Mesenchymal stem cell (in vitro differentiated cells and primary cell): ENCODE measurements around the gene SLC39A8.

Source experiments
- DNase-seq: peaks from one replicate; pipeline ENCODE4 v3.0.0-alpha.2; 2013
- H2AFZ ChIP-seq: one replicate; pipeline ENCODE4 v1.6.1; 2013; ENCODE audit warnings: low read depth, mild to moderate bottlenecking, control low read depth, inconsistent platforms, low read length, moderate library complexity
- H2AK5ac ChIP-seq: 2 replicates; pipeline ENCODE4 v1.6.1; 2013; ENCODE audit warnings: low read length, moderate library complexity, mild to moderate bottlenecking, inconsistent platforms; ENCODE audit not compliant: severe bottlenecking
- H2BK120ac ChIP-seq: one replicate; pipeline ENCODE4 v1.6.1; 2013; ENCODE audit warnings: low read depth, mild to moderate bottlenecking, inconsistent platforms, low read length, moderate library complexity
- H2BK12ac ChIP-seq, 2 experiments: one replicate each; pipeline ENCODE4 v1.6.1; 2013; ENCODE audit warnings: inconsistent platforms in 2 of 2, low read length in 2 of 2, mild to moderate bottlenecking in 2 of 2, moderate library complexity in 2 of 2, control low read depth in 1 of 2
- H2BK15ac ChIP-seq: one replicate; pipeline ENCODE4 v1.6.1; 2013; ENCODE audit warnings: mild to moderate bottlenecking, low read depth, inconsistent platforms; ENCODE audit not compliant: poor library complexity, severe bottlenecking
- H2BK5ac ChIP-seq: 2 replicates; pipeline ENCODE4 v1.6.1; 2013; ENCODE audit warnings: low read depth, mild to moderate bottlenecking, low read length, control low read depth, inconsistent platforms; ENCODE audit not compliant: poor library complexity, severe bottlenecking
- H3K14ac ChIP-seq, 2 experiments: one replicate each; pipeline ENCODE4 v1.6.1; 2013; ENCODE audit warnings: inconsistent platforms in 2 of 2, low read length in 2 of 2, control low read depth in 1 of 2, mild to moderate bottlenecking in 1 of 2, moderate library complexity in 1 of 2
- H3K18ac ChIP-seq, 2 experiments: one replicate each; pipeline ENCODE4 v1.6.1; 2013; ENCODE audit warnings: inconsistent platforms in 2 of 2, low read length in 2 of 2, control low read depth in 1 of 2, low read depth in 1 of 2, mild to moderate bottlenecking in 1 of 2
- H3K23ac ChIP-seq, 2 experiments: one replicate each; pipeline ENCODE4 v1.6.1; 2013; ENCODE audit warnings: inconsistent platforms in 2 of 2, low read length in 2 of 2, mild to moderate bottlenecking in 2 of 2, moderate library complexity in 2 of 2, control low read depth in 1 of 2
- H3K27ac ChIP-seq: 2 replicates; pipeline ENCODE4 v1.5.1; 2013; ENCODE audit warnings: mild to moderate bottlenecking, moderate library complexity, low read length, control low read depth, inconsistent platforms; ENCODE audit not compliant: poor library complexity, severe bottlenecking
- H3K27me3 ChIP-seq, 2 experiments: 2 replicates each; pipeline versions ENCODE4 v1.6.1 to v1.7.0; 2013; ENCODE audit warnings: low read length in 2 of 2, mild to moderate bottlenecking in 2 of 2, moderate library complexity in 2 of 2, control low read depth in 1 of 2, inconsistent platforms in 1 of 2; ENCODE audit not compliant: control insufficient read depth in 1 of 2, insufficient read depth in 1 of 2
- H3K36me3 ChIP-seq, 2 experiments: 2 replicates each; pipeline versions ENCODE4 v1.6.1 to v1.7.0; 2013; ENCODE audit warnings: low read length in 2 of 2, control low read depth in 1 of 2, inconsistent platforms in 1 of 2, low read depth in 1 of 2, mild to moderate bottlenecking in 1 of 2; ENCODE audit not compliant: insufficient read depth in 2 of 2, control insufficient read depth in 1 of 2
- H3K4ac ChIP-seq, 2 experiments: one replicate each; pipeline ENCODE4 v1.6.1; 2013; ENCODE audit warnings: inconsistent platforms in 2 of 2, low read length in 2 of 2, mild to moderate bottlenecking in 2 of 2, moderate library complexity in 2 of 2, control low read depth in 1 of 2, low read depth in 1 of 2
- H3K4me1 ChIP-seq: 2 replicates; pipeline ENCODE4 v1.6.1; 2013; ENCODE audit warnings: low read depth, low read length, control low read depth; ENCODE audit not compliant: control insufficient read depth, insufficient read depth
- H3K4me2 ChIP-seq: 2 replicates; pipeline ENCODE4 v1.6.1; 2013; ENCODE audit warnings: low read length, mild to moderate bottlenecking, inconsistent platforms; ENCODE audit not compliant: poor library complexity, severe bottlenecking
- H3K4me3 ChIP-seq, 2 experiments: 2 replicates each; pipeline versions ENCODE4 v1.5.1 to v1.7.0; 2013; ENCODE audit warnings: low read length in 2 of 2, mild to moderate bottlenecking in 2 of 2, control low read depth in 1 of 2, low read depth in 1 of 2; ENCODE audit not compliant: insufficient read depth in 1 of 2
- H3K79me1 ChIP-seq: replicated peaks from 2 replicates; pipeline ENCODE4 v1.6.1; 2013; ENCODE audit warnings: mild to moderate bottlenecking, control low read depth, low read length, inconsistent platforms; ENCODE audit not compliant: poor library complexity, severe bottlenecking
- H3K9ac ChIP-seq: 2 replicates; pipeline ENCODE4 v1.7.0; 2013; ENCODE audit warnings: mild to moderate bottlenecking, low read length, moderate library complexity
- H3K9me3 ChIP-seq: 2 replicates; pipeline ENCODE4 v1.7.0; 2013; ENCODE audit warnings: mild to moderate bottlenecking, low read length; ENCODE audit not compliant: control insufficient read depth
- H4K8ac ChIP-seq: one replicate; pipeline ENCODE4 v1.6.1; 2013; ENCODE audit warnings: inconsistent platforms, mild to moderate bottlenecking, low read length, moderate library complexity
- H4K91ac ChIP-seq: one replicate; pipeline ENCODE4 v1.6.1; 2013; ENCODE audit warnings: mild to moderate bottlenecking, low read length, inconsistent platforms
- WGBS: methylation state at CpG from one replicate; pipeline ENCODE4 v1.1.7; 2013; ENCODE audit warnings: mixed read lengths; 5-methylcytosine and 5-hydroxymethylcytosine counted together

SLC39A8 gene

GRCh38 chr4:102318526-102318925 is 26.8 kb downstream of the SLC39A8 start:
- Histone ChIP-seq H3K14ac (no peak overlapping the region), H2BK5ac (no peak overlapping the region), H4K91ac (no peak overlapping the region), H3K4me1 (peaks cover 1% of the 10 kb centered on the region), H2BK12ac (no peak overlapping the region), H3K18ac (no peak overlapping the region), H3K4ac (no peak overlapping the region), H4K8ac (no peak overlapping the region), H2AFZ (no peak overlapping the region), H3K9ac (no peak overlapping the region), H2BK15ac (no peak overlapping the region), H3K27me3 (no peaks in the 10 kb centered on the region), H3K4me3 (no peak overlapping the region), H3K79me1 (peaks cover 4% of the 10 kb centered on the region), H3K4me2 (no peak overlapping the region), H2AK5ac (no peak overlapping the region), H3K36me3 (no peaks in the 10 kb centered on the region), H2BK120ac (no peak overlapping the region), H3K9me3 (no peaks in the 10 kb centered on the region), H3K23ac (no peak overlapping the region), H3K27ac (no peak overlapping the region)
- no peak for DNase-seq
- 93% methylated on average over 5 of the region's 5 CpGs for WGBS

GRCh38 chr4:102318105-102318504 is 27.2 kb downstream of the SLC39A8 start:
- no peak overlapping the region for H2BK120ac ChIP-seq

GRCh38 chr4:102317459-102317858 is 27.8 kb downstream of the SLC39A8 start:
- H3K4me2 ChIP-seq = no peak overlapping the region
- H3K9me3 ChIP-seq = no peaks in the 10 kb centered on the region
- H4K91ac ChIP-seq = no peak overlapping the region
- H3K27ac ChIP-seq = no peak overlapping the region
- no peak overlapping the region for H3K4ac ChIP-seq
- H3K27me3 ChIP-seq = no peaks in the 10 kb centered on the region
- no peak overlapping the region for H3K4me3 ChIP-seq
- H2AFZ ChIP-seq = no peak overlapping the region
- H2BK120ac ChIP-seq = no peak overlapping the region
- peaks cover 1% of the 10 kb centered on the region for H3K4me1 ChIP-seq
- no peak for DNase-seq
- H3K79me1 ChIP-seq = peaks cover 3% of the 10 kb centered on the region
- no peak overlapping the region for H3K23ac ChIP-seq
- 100% methylated on average over 1 of the region's 1 CpG for WGBS
- H2BK15ac ChIP-seq = no peak overlapping the region
- no peak overlapping the region for H3K14ac ChIP-seq
- H2BK5ac ChIP-seq = no peak overlapping the region
- H3K18ac ChIP-seq = no peak overlapping the region
- H4K8ac ChIP-seq = no peak overlapping the region
- no peak overlapping the region for H2AK5ac ChIP-seq
- H3K36me3 ChIP-seq = no peaks in the 10 kb centered on the region
- H3K9ac ChIP-seq = no peak overlapping the region
- no peak overlapping the region for H2BK12ac ChIP-seq

More at GRCh38 chr4:102318105-102318504, 27.2 kb downstream of the SLC39A8 start:
- H3K4ac ChIP-seq = no peak overlapping the region
- no peak overlapping the region for H2BK15ac ChIP-seq
- no peak overlapping the region for H3K9ac ChIP-seq
- H2AFZ ChIP-seq = no peak overlapping the region
- no peak overlapping the region for H3K4me2 ChIP-seq
- peaks cover 4% of the 10 kb centered on the region for H3K79me1 ChIP-seq
- no peak overlapping the region for H2AK5ac ChIP-seq
- no peak overlapping the region for H4K91ac ChIP-seq
- no peak overlapping the region for H3K23ac ChIP-seq
- H3K36me3 ChIP-seq = no peaks in the 10 kb centered on the region
- 100% methylated on average over 1 of the region's 3 CpGs for WGBS
- no peak overlapping the region for H4K8ac ChIP-seq
- H3K4me1 ChIP-seq = peaks cover 1% of the 10 kb centered on the region
- no peak overlapping the region for H3K18ac ChIP-seq
- H2BK12ac ChIP-seq = no peak overlapping the region
- no peak overlapping the region for H3K4me3 ChIP-seq
- H3K27ac ChIP-seq = no peak overlapping the region
- no peak for DNase-seq
- no peaks in the 10 kb centered on the region for H3K27me3 ChIP-seq
- H2BK5ac ChIP-seq = no peak overlapping the region
- no peak overlapping the region for H3K14ac ChIP-seq
- no peaks in the 10 kb centered on the region for H3K9me3 ChIP-seq

DNA sequence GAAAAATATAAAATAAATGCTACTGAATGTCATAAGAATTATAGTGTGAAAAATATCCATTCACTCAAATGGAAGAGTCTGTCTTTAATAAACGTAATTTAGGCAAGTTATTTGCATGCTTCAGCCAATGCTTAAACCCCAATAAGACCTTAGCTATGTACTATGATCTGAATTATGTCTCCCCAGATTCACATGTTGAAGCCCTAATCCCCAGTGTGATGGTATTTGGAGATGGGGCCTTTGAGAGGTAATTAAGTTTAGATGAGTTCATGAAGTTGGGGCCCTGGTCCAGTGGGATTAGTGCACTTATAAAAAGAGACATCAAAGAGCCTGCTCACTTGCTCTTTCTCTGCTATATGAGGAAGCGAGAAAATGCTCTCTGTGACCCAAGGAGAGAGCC is 28.7 kb downstream of the SLC39A8 start:
- Histone ChIP-seq H3K9me3 (no peaks in the 10 kb centered on the region), H3K18ac (no peak overlapping the region)
- WGBS = 100% methylated on average over 2 of the region's 2 CpGs

More for the DNA sequence above, 28.7 kb downstream of the SLC39A8 start:
- Histone ChIP-seq H3K9ac (no peak overlapping the region), H4K8ac (no peak overlapping the region), H2BK5ac (no peak overlapping the region), H2BK15ac (no peak overlapping the region), H3K4me1 (peaks cover 1% of the 10 kb centered on the region), H3K4me2 (no peak overlapping the region), H3K27me3 (no peaks in the 10 kb centered on the region), H3K14ac (no peak overlapping the region), H3K23ac (no peak overlapping the region), H3K4me3 (no peak overlapping the region), H2BK120ac (no peak overlapping the region), H3K27ac (no peak overlapping the region), H3K36me3 (no peaks in the 10 kb centered on the region), H2BK12ac (no peak overlapping the region), H2AFZ (no peak overlapping the region), H3K79me1 (peaks cover 3% of the 10 kb centered on the region), H3K4ac (no peak overlapping the region), H2AK5ac (no peak overlapping the region), H4K91ac (no peak overlapping the region)
- DNase-seq = no peak
